Measurements from ENCODE around the gene FURIN. TPM values are rescaled to one million over a fixed set of nuclear protein-coding genes. Genes with fewer than 3 reads are reported as not detected.

FURIN gene
- total RNA-seq, 1 experiment from 2014 or later: 62.0 TPM

DNA sequence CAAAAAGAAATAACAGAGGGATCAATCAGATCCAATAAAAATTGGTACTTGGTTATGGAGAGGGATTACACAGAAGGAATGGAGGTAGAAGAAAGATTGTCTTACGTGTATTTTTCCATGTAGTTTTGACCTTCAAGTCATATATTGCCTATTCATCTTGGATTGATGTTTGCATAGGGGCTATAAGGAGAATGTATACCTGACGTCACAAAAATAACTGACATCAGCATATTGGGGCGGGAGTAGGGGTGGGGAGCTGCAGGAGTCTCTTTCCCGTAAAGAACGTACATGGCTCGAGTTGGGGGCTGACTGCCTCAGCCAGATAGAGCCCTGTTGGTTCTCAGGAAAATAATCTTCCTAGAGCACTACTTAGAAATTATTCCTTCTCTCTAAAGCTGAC lies 5.9 kb upstream of the FURIN start:
- Histone ChIP-seq H3K4me3 (ENCODE audit: low read depth in 2 of 2, low read length in 2 of 2) (no peak overlapping the region), H3K27me3 (ENCODE audit: control insufficient read depth, insufficient read depth, low read length) (no peaks in the 10 kb centered on the region), H3K9me3 (ENCODE audit: control insufficient read depth, insufficient read depth, low read depth, low read length) (no peaks in the 10 kb centered on the region), H3K27ac (ENCODE audit: low read length) (no peak overlapping the region), H3K4me1 (ENCODE audit: control insufficient read depth, insufficient read depth, low read length) (peaks cover 45% of the 10 kb centered on the region), H3K36me3 (ENCODE audit: control insufficient read depth, insufficient read depth, low read length) (no peaks in the 10 kb centered on the region)
- CTCF ChIA-PET: no interaction called here
- POLR2A ChIA-PET: no interaction called here
- TF ChIP-seq, protein P1, sequence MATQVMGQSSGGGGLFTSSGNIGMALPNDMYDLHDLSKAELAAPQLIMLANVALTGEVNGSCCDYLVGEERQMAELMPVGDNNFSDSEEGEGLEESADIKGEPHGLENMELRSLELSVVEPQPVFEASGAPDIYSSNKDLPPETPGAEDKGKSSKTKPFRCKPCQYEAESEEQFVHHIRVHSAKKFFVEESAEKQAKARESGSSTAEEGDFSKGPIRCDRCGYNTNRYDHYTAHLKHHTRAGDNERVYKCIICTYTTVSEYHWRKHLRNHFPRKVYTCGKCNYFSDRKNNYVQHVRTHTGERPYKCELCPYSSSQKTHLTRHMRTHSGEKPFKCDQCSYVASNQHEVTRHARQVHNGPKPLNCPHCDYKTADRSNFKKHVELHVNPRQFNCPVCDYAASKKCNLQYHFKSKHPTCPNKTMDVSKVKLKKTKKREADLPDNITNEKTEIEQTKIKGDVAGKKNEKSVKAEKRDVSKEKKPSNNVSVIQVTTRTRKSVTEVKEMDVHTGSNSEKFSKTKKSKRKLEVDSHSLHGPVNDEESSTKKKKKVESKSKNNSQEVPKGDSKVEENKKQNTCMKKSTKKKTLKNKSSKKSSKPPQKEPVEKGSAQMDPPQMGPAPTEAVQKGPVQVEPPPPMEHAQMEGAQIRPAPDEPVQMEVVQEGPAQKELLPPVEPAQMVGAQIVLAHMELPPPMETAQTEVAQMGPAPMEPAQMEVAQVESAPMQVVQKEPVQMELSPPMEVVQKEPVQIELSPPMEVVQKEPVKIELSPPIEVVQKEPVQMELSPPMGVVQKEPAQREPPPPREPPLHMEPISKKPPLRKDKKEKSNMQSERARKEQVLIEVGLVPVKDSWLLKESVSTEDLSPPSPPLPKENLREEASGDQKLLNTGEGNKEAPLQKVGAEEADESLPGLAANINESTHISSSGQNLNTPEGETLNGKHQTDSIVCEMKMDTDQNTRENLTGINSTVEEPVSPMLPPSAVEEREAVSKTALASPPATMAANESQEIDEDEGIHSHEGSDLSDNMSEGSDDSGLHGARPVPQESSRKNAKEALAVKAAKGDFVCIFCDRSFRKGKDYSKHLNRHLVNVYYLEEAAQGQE (IDR thresholded peaks at IDR 0.05; ENCODE audit: insufficient read depth in 1 of 2, low read depth in 2 of 2, low read length in 1 of 2): no peak
- TF ChIP-seq CTCF (IDR thresholded peaks at IDR 0.05) (no peak), TCF7L2 (IDR thresholded peaks at IDR 0.05; ENCODE audit: low read depth, low read length) (no peak), POLR2AphosphoS5 (IDR thresholded peaks at IDR 0.05; ENCODE audit: low read depth, low read length) (no peak), SIN3A (IDR thresholded peaks at IDR 0.05; ENCODE audit: borderline replicate concordance, insufficient read depth, low read depth, low read length) (no peak)
- BruUV-seq (replicated peaks): no TSS peak
- ATAC-seq (no peak), DNase-seq (ENCODE audit: low read depth, low spot score) (no peak)
- in situ Hi-C loops (cut with HindIII; ENCODE audit: low pct_unique_long_range_greater_than_20kb, low sequenced_read_pairs): no loop called here
- intact Hi-C loops (cut with micrococcal nuclease; ENCODE audit: unreplicated experiment): no loop called here

GRCh38 chr15:90862964-90863778 lies 5.2 kb upstream of the FURIN start:
- Histone ChIP-seq H3K4me1 (ENCODE audit: control insufficient read depth, insufficient read depth, low read length) (peaks cover 49% of the 10 kb centered on the region), H3K27me3 (ENCODE audit: control insufficient read depth, insufficient read depth, low read length) (no peaks in the 10 kb centered on the region), H3K9me3 (ENCODE audit: control insufficient read depth, insufficient read depth, low read depth, low read length) (no peaks in the 10 kb centered on the region), H3K36me3 (ENCODE audit: control insufficient read depth, insufficient read depth, low read length) (no peaks in the 10 kb centered on the region), H3K27ac (ENCODE audit: low read length) (no peak overlapping the region; the same call in 1 of the 2 replicates), H3K4me3 (ENCODE audit: low read depth in 2 of 2, low read length in 2 of 2) (no peak overlapping the region)
- no peak for ATAC-seq
- intact Hi-C loops (cut with micrococcal nuclease; ENCODE audit: unreplicated experiment): no loop called here
- ChIA-PET POLR2A (no interaction called here), CTCF (no interaction called here)
- in situ Hi-C loops (cut with HindIII; ENCODE audit: low pct_unique_long_range_greater_than_20kb, low sequenced_read_pairs): no loop called here
- TF ChIP-seq, protein P1 (IDR thresholded peaks at IDR 0.05; ENCODE audit: insufficient read depth in 1 of 2, low read depth in 2 of 2, low read length in 1 of 2): no peak
- no peak for TF ChIP-seq CTCF (IDR thresholded peaks at IDR 0.05)
- no peak for TF ChIP-seq POLR2AphosphoS5 (IDR thresholded peaks at IDR 0.05; ENCODE audit: low read depth, low read length)
- no peak for TF ChIP-seq SIN3A (IDR thresholded peaks at IDR 0.05; ENCODE audit: borderline replicate concordance, insufficient read depth, low read depth, low read length)
- TF ChIP-seq TCF7L2 (IDR thresholded peaks at IDR 0.05; ENCODE audit: low read depth, low read length): no peak
- BruUV-seq (replicated peaks): no TSS peak
- DNase-seq (ENCODE audit: low read depth, low spot score): no peak
